Measurements from ENCODE around the gene LDLRAD4.

LDLRAD4 gene

GRCh38 chr18:13287372-13287771, 68.8 kb downstream of the LDLRAD4 start:
- ATAC-seq = no peak
- no peak for TF ChIP-seq ARNTL (CRISPR knock-in tag; IDR thresholded peaks at IDR 0.05; ENCODE audit: borderline replicate concordance, low read depth)
- no peak for TF ChIP-seq PPARA (CRISPR knock-in tag; IDR thresholded peaks at IDR 0.05; ENCODE audit: borderline replicate concordance)
- TF ChIP-seq SNAI2 (CRISPR knock-in tag; IDR thresholded peaks at IDR 0.05) = no peak
- no peak for TF ChIP-seq CREB5 (CRISPR knock-in tag; IDR thresholded peaks at IDR 0.05; ENCODE audit: low read depth)
- TF ChIP-seq RARB (CRISPR knock-in tag; IDR thresholded peaks at IDR 0.05) = no peak
- TF ChIP-seq ZFP30 (CRISPR knock-in tag; IDR thresholded peaks at IDR 0.05) = no peak
- no peak for TF ChIP-seq TCF4 (CRISPR knock-in tag; IDR thresholded peaks at IDR 0.05; ENCODE audit: borderline replicate concordance)
- TF ChIP-seq BACH2 (CRISPR knock-in tag; IDR thresholded peaks at IDR 0.05; ENCODE audit: borderline replicate concordance) = no peak
- TF ChIP-seq ZNF70 (CRISPR knock-in tag; IDR thresholded peaks at IDR 0.05) = no peak
- TF ChIP-seq ZNF8 (CRISPR knock-in tag; IDR thresholded peaks at IDR 0.05) = no peak
- TF ChIP-seq CSRNP3 (CRISPR knock-in tag; IDR thresholded peaks at IDR 0.05) = no peak
- TF ChIP-seq ESRRG (CRISPR knock-in tag; IDR thresholded peaks at IDR 0.05) = no peak
- TF ChIP-seq, protein P1, sequence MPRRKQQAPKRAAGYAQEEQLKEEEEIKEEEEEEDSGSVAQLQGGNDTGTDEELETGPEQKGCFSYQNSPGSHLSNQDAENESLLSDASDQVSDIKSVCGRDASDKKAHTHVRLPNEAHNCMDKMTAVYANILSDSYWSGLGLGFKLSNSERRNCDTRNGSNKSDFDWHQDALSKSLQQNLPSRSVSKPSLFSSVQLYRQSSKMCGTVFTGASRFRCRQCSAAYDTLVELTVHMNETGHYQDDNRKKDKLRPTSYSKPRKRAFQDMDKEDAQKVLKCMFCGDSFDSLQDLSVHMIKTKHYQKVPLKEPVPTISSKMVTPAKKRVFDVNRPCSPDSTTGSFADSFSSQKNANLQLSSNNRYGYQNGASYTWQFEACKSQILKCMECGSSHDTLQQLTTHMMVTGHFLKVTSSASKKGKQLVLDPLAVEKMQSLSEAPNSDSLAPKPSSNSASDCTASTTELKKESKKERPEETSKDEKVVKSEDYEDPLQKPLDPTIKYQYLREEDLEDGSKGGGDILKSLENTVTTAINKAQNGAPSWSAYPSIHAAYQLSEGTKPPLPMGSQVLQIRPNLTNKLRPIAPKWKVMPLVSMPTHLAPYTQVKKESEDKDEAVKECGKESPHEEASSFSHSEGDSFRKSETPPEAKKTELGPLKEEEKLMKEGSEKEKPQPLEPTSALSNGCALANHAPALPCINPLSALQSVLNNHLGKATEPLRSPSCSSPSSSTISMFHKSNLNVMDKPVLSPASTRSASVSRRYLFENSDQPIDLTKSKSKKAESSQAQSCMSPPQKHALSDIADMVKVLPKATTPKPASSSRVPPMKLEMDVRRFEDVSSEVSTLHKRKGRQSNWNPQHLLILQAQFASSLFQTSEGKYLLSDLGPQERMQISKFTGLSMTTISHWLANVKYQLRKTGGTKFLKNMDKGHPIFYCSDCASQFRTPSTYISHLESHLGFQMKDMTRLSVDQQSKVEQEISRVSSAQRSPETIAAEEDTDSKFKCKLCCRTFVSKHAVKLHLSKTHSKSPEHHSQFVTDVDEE (CRISPR knock-in tag; IDR thresholded peaks at IDR 0.05) = no peak
- TF ChIP-seq OSR1 (CRISPR knock-in tag; IDR thresholded peaks at IDR 0.05) = no peak
- no peak for TF ChIP-seq ISL1 (CRISPR knock-in tag; IDR thresholded peaks at IDR 0.05)
- TF ChIP-seq ZFP3 (CRISPR knock-in tag; IDR thresholded peaks at IDR 0.05) = no peak
- TF ChIP-seq GLIS3 (CRISPR knock-in tag; IDR thresholded peaks at IDR 0.05) = no peak

DNA sequence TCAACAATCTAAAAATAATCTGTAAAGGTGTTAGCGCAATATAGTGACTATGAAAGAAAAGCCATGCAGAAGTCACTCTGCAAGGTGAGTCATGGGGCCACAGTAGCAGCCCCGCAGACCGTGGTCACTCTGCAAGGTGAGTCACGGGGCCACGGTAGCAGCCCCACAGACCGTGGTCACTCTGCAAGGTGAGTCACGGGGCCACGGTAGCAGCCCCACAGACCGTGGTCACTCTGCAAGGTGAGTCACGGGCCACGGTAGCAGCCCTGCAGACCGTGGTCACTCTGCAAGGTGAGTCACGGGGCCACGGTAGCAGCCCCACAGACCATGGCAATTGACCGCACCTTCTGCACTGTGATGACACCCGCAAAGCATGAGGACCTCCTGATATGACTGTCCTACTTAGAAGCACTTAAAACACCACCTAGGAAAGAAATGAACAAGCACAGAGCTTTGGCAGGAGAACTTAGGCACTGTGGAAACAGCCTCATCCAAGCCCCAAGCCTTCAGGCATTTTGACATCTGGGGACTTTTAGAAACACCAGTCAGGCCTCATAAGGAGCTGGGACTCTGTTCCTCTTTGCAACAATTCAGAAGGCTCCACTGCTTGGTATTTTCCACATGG, 70.1 kb downstream of the LDLRAD4 start:
- TF ChIP-seq CREB5 (CRISPR knock-in tag; IDR thresholded peaks at IDR 0.05; ENCODE audit: low read depth) (no peak), ARNTL (CRISPR knock-in tag; IDR thresholded peaks at IDR 0.05; ENCODE audit: borderline replicate concordance, low read depth) (no peak), ZFP30 (CRISPR knock-in tag; IDR thresholded peaks at IDR 0.05) (no peak), ZFP3 (CRISPR knock-in tag; IDR thresholded peaks at IDR 0.05) (no peak), CSDC2 (CRISPR knock-in tag; IDR thresholded peaks at IDR 0.05) (no peak), ZNF8 (CRISPR knock-in tag; IDR thresholded peaks at IDR 0.05) (no peak), CSRNP3 (CRISPR knock-in tag; IDR thresholded peaks at IDR 0.05) (no peak), GLIS3 (CRISPR knock-in tag; IDR thresholded peaks at IDR 0.05) (no peak), PPARA (CRISPR knock-in tag; IDR thresholded peaks at IDR 0.05; ENCODE audit: borderline replicate concordance) (no peak), OSR1 (CRISPR knock-in tag; IDR thresholded peaks at IDR 0.05) (no peak), ZNF565 (CRISPR knock-in tag; conservative IDR thresholded peaks at IDR 0.05; ENCODE audit: low read depth) (no peak), SNAI2 (CRISPR knock-in tag; IDR thresholded peaks at IDR 0.05) (no peak), ZC3H10 (CRISPR knock-in tag; IDR thresholded peaks at IDR 0.05) (no peak)
- TF ChIP-seq, protein P2, sequence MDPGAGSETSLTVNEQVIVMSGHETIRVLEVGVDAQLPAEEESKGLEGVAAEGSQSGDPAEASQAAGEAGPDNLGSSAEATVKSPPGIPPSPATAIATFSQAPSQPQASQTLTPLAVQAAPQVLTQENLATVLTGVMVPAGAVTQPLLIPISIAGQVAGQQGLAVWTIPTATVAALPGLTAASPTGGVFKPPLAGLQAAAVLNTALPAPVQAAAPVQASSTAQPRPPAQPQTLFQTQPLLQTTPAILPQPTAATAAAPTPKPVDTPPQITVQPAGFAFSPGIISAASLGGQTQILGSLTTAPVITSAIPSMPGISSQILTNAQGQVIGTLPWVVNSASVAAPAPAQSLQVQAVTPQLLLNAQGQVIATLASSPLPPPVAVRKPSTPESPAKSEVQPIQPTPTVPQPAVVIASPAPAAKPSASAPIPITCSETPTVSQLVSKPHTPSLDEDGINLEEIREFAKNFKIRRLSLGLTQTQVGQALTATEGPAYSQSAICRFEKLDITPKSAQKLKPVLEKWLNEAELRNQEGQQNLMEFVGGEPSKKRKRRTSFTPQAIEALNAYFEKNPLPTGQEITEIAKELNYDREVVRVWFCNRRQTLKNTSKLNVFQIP (CRISPR knock-in tag; IDR thresholded peaks at IDR 0.05; ENCODE audit: borderline replicate concordance, low read depth) = no peak
- TF ChIP-seq, protein P1 (CRISPR knock-in tag; IDR thresholded peaks at IDR 0.05) = no peak
- TF ChIP-seq, protein P3, sequence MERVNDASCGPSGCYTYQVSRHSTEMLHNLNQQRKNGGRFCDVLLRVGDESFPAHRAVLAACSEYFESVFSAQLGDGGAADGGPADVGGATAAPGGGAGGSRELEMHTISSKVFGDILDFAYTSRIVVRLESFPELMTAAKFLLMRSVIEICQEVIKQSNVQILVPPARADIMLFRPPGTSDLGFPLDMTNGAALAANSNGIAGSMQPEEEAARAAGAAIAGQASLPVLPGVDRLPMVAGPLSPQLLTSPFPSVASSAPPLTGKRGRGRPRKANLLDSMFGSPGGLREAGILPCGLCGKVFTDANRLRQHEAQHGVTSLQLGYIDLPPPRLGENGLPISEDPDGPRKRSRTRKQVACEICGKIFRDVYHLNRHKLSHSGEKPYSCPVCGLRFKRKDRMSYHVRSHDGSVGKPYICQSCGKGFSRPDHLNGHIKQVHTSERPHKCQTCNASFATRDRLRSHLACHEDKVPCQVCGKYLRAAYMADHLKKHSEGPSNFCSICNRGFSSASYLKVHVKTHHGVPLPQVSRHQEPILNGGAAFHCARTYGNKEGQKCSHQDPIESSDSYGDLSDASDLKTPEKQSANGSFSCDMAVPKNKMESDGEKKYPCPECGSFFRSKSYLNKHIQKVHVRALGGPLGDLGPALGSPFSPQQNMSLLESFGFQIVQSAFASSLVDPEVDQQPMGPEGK (CRISPR knock-in tag; IDR thresholded peaks at IDR 0.05; ENCODE audit: borderline replicate concordance) = no peak
- no peak for ATAC-seq

Data from SK-N-SH treated with all-trans-retinoic acid at 6 μM for 48 hours (cell line).